Hippocampal formation (tissue), 2 donors: Measurements from ENCODE around the gene GJA10.
"Not testable (repeated sequence)": the region's sequence is repeated elsewhere in the genome, so short reads cannot be mapped to it uniquely, and the experiment has no call there.

Source experiments
- DNase-seq, 2 donors: peaks; one replicate each; lab custom pipeline; 2025; lab: John Stamatoyannopoulos, UW

The GJA10 gene

GRCh38 chr6:89894169-89894568 lies at the start of gene GJA10:
GJA10 (plus strand) TSS chr6:89894469; CDS start chr6:89894469, 0 bp downstream.
- no peak for DNase-seq

GRCh38 chr6:89847513-89847912 lies 46.8 kb upstream of the GJA10 start:
- not testable (repeated sequence) for DNase-seq

- DNase-seq, result no peak
These were observed 41.2 kb upstream of the GJA10 start for GRCh38 chr6:89853068-89853467.

GRCh38 chr6:89858041-89858440 lies 36.2 kb upstream of the GJA10 start:
- DNase-seq, result no peak

- no peak for DNase-seq
These were observed 34.5 kb upstream of the GJA10 start for GRCh38 chr6:89859744-89860143.

GRCh38 chr6:89862273-89862672 lies 32.0 kb upstream of the GJA10 start:
- DNase-seq, result no peak

- DNase-seq, result no peak
These were observed 31.6 kb upstream of the GJA10 start for GRCh38 chr6:89862698-89863097.

- no peak for DNase-seq
These were observed 28.1 kb upstream of the GJA10 start for GRCh38 chr6:89866024-89866678.

- DNase-seq, result no peak
These were observed 20.5 kb upstream of the GJA10 start for GRCh38 chr6:89873721-89874120.

- DNase-seq, result no peak
These were observed 19.8 kb upstream of the GJA10 start for GRCh38 chr6:89874438-89874837.

- DNase-seq, result no peak
These were observed 7.7 kb upstream of the GJA10 start for GRCh38 chr6:89886378-89887120.

- no peak for DNase-seq
These were observed 6.7 kb upstream of the GJA10 start for GRCh38 chr6:89887452-89888137.

GRCh38 chr6:89888138-89888514 lies 6.1 kb upstream of the GJA10 start:
- no peak for DNase-seq

GRCh38 chr6:89888871-89889270 lies 5.4 kb upstream of the GJA10 start:
- no peak for DNase-seq

GRCh38 chr6:89890845-89891528 lies 3.3 kb upstream of the GJA10 start:
- DNase-seq, result not testable (repeated sequence)

- DNase-seq, result not testable (repeated sequence)
These were observed 1.7 kb upstream of the GJA10 start for GRCh38 chr6:89892577-89892976.

GRCh38 chr6:89895276-89895874 lies 1.1 kb downstream of the GJA10 start:
- no peak for DNase-seq

GRCh38 chr6:89910001-89910901 lies 16.0 kb downstream of the GJA10 start:
- DNase-seq, result not testable (repeated sequence)

- no peak for DNase-seq
These were observed 16.6 kb downstream of the GJA10 start for GRCh38 chr6:89910902-89911240.

- no peak for DNase-seq
These were observed 22.1 kb downstream of the GJA10 start for GRCh38 chr6:89916136-89916920.
